HCT116 (cell line): ENCODE results near the gene EGFL6. TPM values are rescaled to one million over a fixed set of nuclear protein-coding genes. Genes with fewer than 3 reads are reported as not detected.

Source experiments
- ATAC-seq: fragments of 200-7000 bp; cut with Tn5 transposase; 2 replicates; pipeline ENCODE4 v1.9.1; 2020; ENCODE audit warnings: mild to moderate bottlenecking, moderate library complexity
- BruUV-seq: library from RNA; stranded (reverse); fragments of 400-500 nt; replicated peaks from 2 replicates; lab custom pipeline; 2021; lab: Mats Ljungman, UMichigan
- CTCF ChIA-PET: fragments of 300-600 bp; sonication (Branson Sonifier 250); formaldehyde crosslinking; loops from one replicate; lab custom pipeline; 2021; ENCODE audit warnings: antibody characterized with exemption; lab: Charles Lee
- POLR2A ChIA-PET: fragments of 300-600, 350-600 bp; sonication (Branson Sonifier 250); formaldehyde crosslinking; loops from one replicate; lab custom pipeline; 2021; ENCODE audit warnings: antibody characterized with exemption; lab: Charles Lee
- RAD21 ChIA-PET, 2 experiments: fragments of 300-600 bp; sonication (Branson Sonifier 250); formaldehyde crosslinking; loops; one replicate each; lab custom pipeline; 2023; ENCODE audit warnings: low total read pairs in 2 of 2; ENCODE audit not compliant: uncharacterized antibody in 2 of 2, unreplicated experiment in 2 of 2, low non-redundant PET in 1 of 2; lab: Charles Lee
- DNase-seq: peaks from one replicate; pipeline ENCODE4 v3.0.0-alpha.2; 2010; ENCODE audit warnings: low read depth, low spot score
- H2AFZ ChIP-seq: fragments of 200-600 bp; shearing (Covaris generic), sonication (generic); 2 replicates; pipeline ENCODE4 v1.6.1; 2017; ENCODE audit warnings: low read depth, mixed run types, mixed read lengths, antibody characterized with exemption, low read length; ENCODE audit not compliant: poor library complexity, severe bottlenecking
- H3K27ac ChIP-seq: 2 replicates; pipeline ENCODE4 v1.5.1; 2012; ENCODE audit warnings: low read depth, low read length
- H3K27me3 ChIP-seq: fragments of 200-600 bp; sonication (generic); 2 replicates; pipeline ENCODE4 v1.6.1; 2016; ENCODE audit warnings: mixed run types, low read length, mixed read lengths; ENCODE audit not compliant: insufficient read depth
- H3K36me3 ChIP-seq, 2 experiments: fragments of 200-500 bp in 1 of 2; fragments of 200-600 bp in 1 of 2; sonication (Bioruptor generic) in 1 of 2; sonication (generic) in 1 of 2; 2 replicates each; pipeline versions ENCODE4 v1.5.1 to v1.6.1; 2014 to 2016; ENCODE audit warnings: low read length in 2 of 2, inconsistent platforms in 1 of 2, mixed read lengths in 1 of 2, mixed run types in 1 of 2; ENCODE audit not compliant: insufficient read depth in 2 of 2, control insufficient read depth in 1 of 2
- H3K4me1 ChIP-seq, 2 experiments: fragments of 200-600 bp in 1 of 2; sonication (generic) in 1 of 2; 2 replicates each; pipeline versions ENCODE4 v1.5.1 to v1.6.1; 2012 to 2017; ENCODE audit warnings: low read length in 2 of 2, inconsistent platforms in 1 of 2, mild to moderate bottlenecking in 1 of 2, mixed read lengths in 1 of 2, mixed run types in 1 of 2, moderate library complexity in 1 of 2; ENCODE audit not compliant: insufficient read depth in 2 of 2, control insufficient read depth in 1 of 2
- H3K4me2 ChIP-seq: fragments of 200-600 bp; sonication (generic); 2 replicates; pipeline ENCODE4 v1.6.1; 2017; ENCODE audit warnings: mixed run types, low read length, mixed read lengths
- H3K4me3 ChIP-seq, 2 experiments: fragments of 200-600 bp in 1 of 2; sonication (generic) in 1 of 2; replicated peaks in 1 of 2; 2 replicates each; pipeline ENCODE4 v1.5.1; 2011 to 2016; ENCODE audit warnings: low read length in 2 of 2, control low read depth in 1 of 2, low read depth in 1 of 2, mild to moderate bottlenecking in 1 of 2, mixed read lengths in 1 of 2, mixed run types in 1 of 2
- H3K79me2 ChIP-seq: fragments of 200-600 bp; sonication (generic); 2 replicates; pipeline ENCODE4 v1.6.1; 2017; ENCODE audit warnings: mild to moderate bottlenecking, mixed run types, low read length, moderate library complexity, mixed read lengths; ENCODE audit not compliant: insufficient read depth
- H3K9ac ChIP-seq: fragments of 200-600 bp; sonication (generic); 2 replicates; pipeline ENCODE4 v1.6.1; 2016; ENCODE audit warnings: low read length, mixed read lengths
- H3K9me2 ChIP-seq: fragments of 200-600 bp; sonication (generic), shearing (Covaris generic); 2 replicates; pipeline ENCODE4 v1.6.1; 2017; ENCODE audit warnings: mixed run types, mild to moderate bottlenecking, moderate library complexity; ENCODE audit not compliant: insufficient read depth
- H3K9me3 ChIP-seq, 2 experiments: fragments of 200-500 bp in 1 of 2; fragments of 200-600 bp in 1 of 2; sonication (Bioruptor generic) in 1 of 2; sonication (generic) in 1 of 2; 2 replicates each; pipeline ENCODE4 v1.6.1; 2014 to 2017; ENCODE audit warnings: low read length in 2 of 2, mixed read lengths in 2 of 2, inconsistent platforms in 1 of 2, low read depth in 1 of 2, mild to moderate bottlenecking in 1 of 2, mixed run types in 1 of 2, moderate library complexity in 1 of 2; ENCODE audit not compliant: control insufficient read depth in 1 of 2, insufficient read depth in 1 of 2
- H4K20me1 ChIP-seq: fragments of 200-600 bp; sonication (generic), shearing (Covaris generic); 2 replicates; pipeline ENCODE4 v1.6.1; 2017; ENCODE audit warnings: mixed run types, mild to moderate bottlenecking, moderate library complexity; ENCODE audit not compliant: insufficient read depth
- CBX3 ChIP-seq: IDR thresholded peaks from 2 replicates; pipeline ENCODE4 v1.6.1; 2012; ENCODE audit warnings: low read depth
- CEBPB ChIP-seq: IDR thresholded peaks from 2 replicates; pipeline ENCODE4 v1.6.1; 2012; ENCODE audit warnings: low read depth
- EZH2phosphoT487 ChIP-seq: fragments of 200-600 bp; IDR thresholded peaks from 2 replicates; pipeline ENCODE4 v1.6.1; 2018; ENCODE audit warnings: antibody characterized with exemption, borderline replicate concordance
- JUND ChIP-seq: IDR thresholded peaks from 2 replicates; pipeline ENCODE4 v1.6.1; 2012
- MAX ChIP-seq: IDR thresholded peaks from 2 replicates; pipeline ENCODE4 v1.6.1; 2012
- POLR2A ChIP-seq: IDR thresholded peaks from 2 replicates; pipeline ENCODE4 v1.7.0; 2011; ENCODE audit warnings: borderline replicate concordance; ENCODE audit not compliant: insufficient read depth, insufficient read length; ENCODE audit errors: extremely low read depth
- POLR2AphosphoS5 ChIP-seq: IDR thresholded peaks from 2 replicates; pipeline ENCODE4 v1.6.1; 2011; ENCODE audit warnings: mild to moderate bottlenecking, low read depth, low read length, moderate library complexity
- RAD21 ChIP-seq: IDR thresholded peaks from 2 replicates; pipeline ENCODE4 v1.6.1; 2012; ENCODE audit warnings: low read depth, mild to moderate bottlenecking
- SIN3A ChIP-seq: IDR thresholded peaks from 2 replicates; pipeline ENCODE4 v1.6.1; 2012; ENCODE audit warnings: low read depth
- SRF ChIP-seq: IDR thresholded peaks from 2 replicates; pipeline ENCODE4 v1.6.1; 2012; ENCODE audit warnings: low read depth
- TCF7L2 ChIP-seq: IDR thresholded peaks from 2 replicates; pipeline ENCODE4 v1.7.0; 2011; ENCODE audit warnings: borderline replicate concordance, inconsistent platforms; ENCODE audit not compliant: insufficient read depth, insufficient read length; ENCODE audit errors: extremely low read depth
- YY1 ChIP-seq: IDR thresholded peaks from 2 replicates; pipeline ENCODE4 v1.6.1; 2011; ENCODE audit warnings: low read length, low read depth, moderate library complexity, mild to moderate bottlenecking; ENCODE audit not compliant: insufficient replicate concordance; ENCODE audit errors: extremely low read depth
- ZBTB33 ChIP-seq: IDR thresholded peaks from 2 replicates; pipeline ENCODE4 v1.6.1; 2011; ENCODE audit warnings: mild to moderate bottlenecking, low read length, moderate library complexity; ENCODE audit not compliant: insufficient replicate concordance; ENCODE audit errors: extremely low read depth
- ZNF274 ChIP-seq: fragments of 200-500 bp; sonication (Bioruptor generic); IDR thresholded peaks from 2 replicates; pipeline ENCODE4 v1.6.1; 2014; ENCODE audit warnings: mild to moderate bottlenecking, low read depth, low read length, inconsistent platforms
- intact Hi-C: fragments of 100-400 bp; cut with micrococcal nuclease; formaldehyde crosslinking; loops from 2 replicates; pipeline ENCODE4 v1.10.0; 2022
- total RNA-seq: library from RNA; stranded (reverse); gene quantifications from one replicate; pipeline ENCODE4 v1.2.1, GENCODE V29; 2021; ENCODE audit not compliant: unreplicated experiment

EGFL6 gene
- total RNA-seq, 1 experiment from 2014 or later = not detected

- ChIA-PET POLR2A (no interaction called here), RAD21 (no interaction called here), CTCF (no interaction called here)
- DNase-seq = no peak
- intact Hi-C loops = no loop called here
- Histone ChIP-seq H4K20me1 (no peaks in the 10 kb centered on the region), H3K9ac (no peak overlapping the region), H3K4me2 (no peak overlapping the region), H3K79me2 (no peaks in the 10 kb centered on the region), H3K9me3 (no peaks in the 10 kb centered on the region), H2AFZ (no peak overlapping the region), H3K27me3 (no peaks in the 10 kb centered on the region), H3K36me3 (no peaks in the 10 kb centered on the region), H3K9me2 (no peaks in the 10 kb centered on the region), H3K27ac (no peak overlapping the region), H3K4me1 (no peaks in the 10 kb centered on the region), H3K4me3 (no peak overlapping the region)
- BruUV-seq = no TSS peak
- no peak for ATAC-seq
- no peak for TF ChIP-seq CBX3
- no peak for TF ChIP-seq ZNF274
- TF ChIP-seq MAX = no peak
- no peak for TF ChIP-seq ZBTB33
Measured at GRCh38 chrX:13552892-13553291, 16.5 kb upstream of the EGFL6 start.

GRCh38 chrX:13565511-13565910, 3.9 kb upstream of the EGFL6 start:
- H3K27me3 ChIP-seq = no peaks in the 10 kb centered on the region
- ATAC-seq (no peak), DNase-seq (no peak)
- H3K27ac ChIP-seq = no peak overlapping the region
- no peak overlapping the region for H3K4me2 ChIP-seq
- BruUV-seq = no TSS peak
- no peak overlapping the region for H2AFZ ChIP-seq
- CTCF ChIA-PET = interaction anchor here (0.9 kb wide), 1 partner anchor 33 kb away, joined by 3 read pairs; no protein-coding TSS in a partner anchor
- H3K9me2 ChIP-seq = no peaks in the 10 kb centered on the region
- no peaks in the 10 kb centered on the region for H3K79me2 ChIP-seq
- no peaks in the 10 kb centered on the region for H3K4me1 ChIP-seq
- no peaks in the 10 kb centered on the region for H3K9me3 ChIP-seq
- POLR2A ChIA-PET = no interaction called here
- TF ChIP-seq JUND (no peak), CEBPB (no peak), TCF7L2 (no peak), SRF (no peak), POLR2A (no peak), ZNF274 (no peak), CBX3 (no peak), RAD21 (no peak), POLR2AphosphoS5 (no peak), SIN3A (no peak), YY1 (no peak), EZH2phosphoT487 (no peak)
- RAD21 ChIA-PET = no interaction called here
- intact Hi-C loops = no loop called here
- no peaks in the 10 kb centered on the region for H4K20me1 ChIP-seq
- H3K36me3 ChIP-seq = no peaks in the 10 kb centered on the region
- no peak overlapping the region for H3K4me3 ChIP-seq
- H3K9ac ChIP-seq = no peak overlapping the region
